Neural cell (in vitro differentiated cells): Measurements from ENCODE around the gene ME2. TPM values are rescaled to one million over a fixed set of nuclear protein-coding genes. Genes with fewer than 3 reads are reported as not detected.

ENCODE experiments used
- H2AFZ ChIP-seq: fragments of 200-600, 300-800 bp; sonication (generic), shearing (Covaris generic); 2 replicates; pipeline ENCODE4 v1.6.0; 2014; ENCODE audit warnings: low read depth, mild to moderate bottlenecking, antibody characterized with exemption, low read length, moderate library complexity
- H3F3A ChIP-seq: fragments of 200-600 bp; shearing (Covaris generic); 2 replicates; pipeline ENCODE4 v1.6.1; 2016; ENCODE audit warnings: mild to moderate bottlenecking, moderate library complexity, mixed read lengths, antibody characterized with exemption, low read length; ENCODE audit not compliant: insufficient read depth, poor library complexity, severe bottlenecking
- H3K27ac ChIP-seq: fragments of 200-600, 300-800 bp; sonication (generic), shearing (Covaris generic); 2 replicates; pipeline ENCODE4 v1.5.1; 2014; ENCODE audit warnings: mild to moderate bottlenecking, low read length, moderate library complexity
- H3K27me3 ChIP-seq: fragments of 300-800, 200-600 bp; sonication (generic), shearing (Covaris generic); 2 replicates; pipeline ENCODE4 v1.6.0; 2014; ENCODE audit warnings: mild to moderate bottlenecking, low read depth, low read length, moderate library complexity; ENCODE audit not compliant: insufficient read depth
- H3K36me3 ChIP-seq: fragments of 300-800, 200-600 bp; sonication (generic), shearing (Covaris generic); 2 replicates; pipeline ENCODE4 v1.5.1; 2014; ENCODE audit warnings: mild to moderate bottlenecking, antibody characterized with exemption, low read length, moderate library complexity; ENCODE audit not compliant: insufficient read depth
- H3K4me2 ChIP-seq: fragments of 300-800, 200-600 bp; sonication (generic), shearing (Covaris generic); 2 replicates; pipeline ENCODE4 v1.6.0; 2014; ENCODE audit warnings: mild to moderate bottlenecking, low read length
- H3K4me3 ChIP-seq: fragments of 300-800, 200-600 bp; sonication (generic), shearing (Covaris generic); 2 replicates; pipeline ENCODE4 v1.5.1; 2014; ENCODE audit warnings: mild to moderate bottlenecking, low read length, moderate library complexity
- H3K79me2 ChIP-seq: fragments of 200-600 bp; shearing (Covaris generic); replicated peaks from 2 replicates; pipeline ENCODE4 v1.6.0; 2014; ENCODE audit warnings: mild to moderate bottlenecking, low read length, moderate library complexity; ENCODE audit not compliant: insufficient read depth
- H3K9ac ChIP-seq: fragments of 300-800, 200-600 bp; sonication (generic), shearing (Covaris generic); 2 replicates; pipeline ENCODE4 v1.6.1; 2016; ENCODE audit warnings: mild to moderate bottlenecking, low read length, mixed read lengths
- H3K9me2 ChIP-seq: fragments of 200-600 bp; shearing (Covaris generic); 2 replicates; pipeline ENCODE4 v1.6.1; 2016; ENCODE audit warnings: mild to moderate bottlenecking, low read length, mixed read lengths; ENCODE audit not compliant: insufficient read depth
- H3K9me3 ChIP-seq: fragments of 200-600, 300-800 bp; sonication (generic), shearing (Covaris generic); 2 replicates; pipeline ENCODE4 v1.6.1; 2016; ENCODE audit warnings: mild to moderate bottlenecking, mixed run types, low read length, moderate library complexity, mixed read lengths
- H4K20me1 ChIP-seq: fragments of 200-600 bp; shearing (Covaris generic); 2 replicates; pipeline ENCODE4 v1.6.1; 2016; ENCODE audit warnings: mild to moderate bottlenecking, mixed run types; ENCODE audit not compliant: insufficient read depth
- CTCF ChIP-seq: fragments of 450-650 bp; IDR thresholded peaks from 2 replicates; pipeline ENCODE4 v1.5.1; 2014; ENCODE audit warnings: antibody characterized with exemption, mild to moderate bottlenecking, moderate library complexity; ENCODE audit not compliant: poor library complexity, severe bottlenecking
- EP300 ChIP-seq: fragments of 450-650 bp; conservative IDR thresholded peaks from 2 replicates; pipeline ENCODE4 v1.6.1; 2014; ENCODE audit warnings: antibody characterized with exemption, mild to moderate bottlenecking, moderate library complexity; ENCODE audit not compliant: poor library complexity, severe bottlenecking
- EZH2 ChIP-seq: fragments of 200-600, 300-800 bp; shearing (Covaris generic), sonication (generic); IDR thresholded peaks from 2 replicates; pipeline ENCODE4 v1.6.1; 2014; ENCODE audit warnings: antibody characterized with exemption, low read length, borderline replicate concordance, mild to moderate bottlenecking; ENCODE audit not compliant: insufficient read depth, poor library complexity, severe bottlenecking
- MXI1 ChIP-seq: fragments of 450-650 bp; conservative IDR thresholded peaks from 2 replicates; pipeline ENCODE4 v1.6.1; 2014; ENCODE audit warnings: antibody characterized with exemption, mild to moderate bottlenecking; ENCODE audit not compliant: poor library complexity, severe bottlenecking
- POLR2AphosphoS5 ChIP-seq: IDR thresholded peaks from 2 replicates; pipeline ENCODE4 v1.6.1; 2012
- RAD21 ChIP-seq: fragments of 450-650 bp; conservative IDR thresholded peaks from 2 replicates; pipeline ENCODE4 v1.6.1; 2014; ENCODE audit warnings: antibody characterized with exemption, mild to moderate bottlenecking, moderate library complexity
- REST ChIP-seq: IDR thresholded peaks from 2 replicates; pipeline ENCODE4 v1.6.1; 2012; ENCODE audit warnings: borderline replicate concordance
- SMC3 ChIP-seq: fragments of 450-650 bp; conservative IDR thresholded peaks from 2 replicates; pipeline ENCODE4 v1.6.1; 2014; ENCODE audit warnings: antibody characterized with exemption, mild to moderate bottlenecking, moderate library complexity; ENCODE audit not compliant: poor library complexity
- TAF1 ChIP-seq: IDR thresholded peaks from 2 replicates; pipeline ENCODE4 v1.6.1; 2012; ENCODE audit warnings: low read depth
- polyA plus RNA-seq: library from polyadenylated mRNA; depleted of rRNA; stranded (reverse); fragments of >200 nt; gene quantifications from 2 replicates; pipeline ENCODE4 v1.2.3, GENCODE V29; 2014

The ME2 gene
- polyA plus RNA-seq, 1 donor from 2014 or later = 76.2 TPM

- H4K20me1 ChIP-seq = no peaks in the 10 kb centered on the region
- no peak overlapping the region for H3K27ac ChIP-seq
- H3K9me2 ChIP-seq = no peaks in the 10 kb centered on the region
- H3K79me2 ChIP-seq = no peaks in the 10 kb centered on the region
- H2AFZ ChIP-seq = no peak overlapping the region
- H3K9me3 ChIP-seq = peaks cover 6% of the 10 kb centered on the region
- TF ChIP-seq POLR2AphosphoS5 (no peak), CTCF (no peak), EZH2 (no peak), TAF1 (no peak), SMC3 (no peak), MXI1 (no peak)
- no peak overlapping the region for H3K9ac ChIP-seq
- H3K36me3 ChIP-seq = peaks cover 13% of the 10 kb centered on the region
- H3K4me3 ChIP-seq = no peak overlapping the region
- no peaks in the 10 kb centered on the region for H3K27me3 ChIP-seq
- H3F3A ChIP-seq = no peaks in the 10 kb centered on the region
- H3K4me2 ChIP-seq = no peak overlapping the region
Observed at GRCh38 chr18:50928551-50928950, 49.6 kb downstream of the ME2 start.

- H3K4me3 ChIP-seq = no peak overlapping the region
- no peaks in the 10 kb centered on the region for H3K9me2 ChIP-seq
- no peaks in the 10 kb centered on the region for H3K27me3 ChIP-seq
- H3K9ac ChIP-seq = no peak overlapping the region
- H3F3A ChIP-seq = no peaks in the 10 kb centered on the region
- TF ChIP-seq REST (no peak), POLR2AphosphoS5 (no peak), EZH2 (no peak), SMC3 (no peak), CTCF (no peak), TAF1 (no peak), EP300 (no peak), RAD21 (no peak), MXI1 (no peak)
- no peaks in the 10 kb centered on the region for H4K20me1 ChIP-seq
- H3K9me3 ChIP-seq = no peaks in the 10 kb centered on the region
- H3K79me2 ChIP-seq = no peaks in the 10 kb centered on the region
- no peak overlapping the region for H3K27ac ChIP-seq
- no peaks in the 10 kb centered on the region for H3K36me3 ChIP-seq
- no peak overlapping the region for H3K4me2 ChIP-seq
- no peak overlapping the region for H2AFZ ChIP-seq
Observed at GRCh38 chr18:50933684-50934083, 54.8 kb downstream of the ME2 start.
